Measurements from ENCODE around the gene ZNF132.
A peak's percentile ranks its signal among the peaks of the same experiment; 100 is the strongest.
"Not testable (repeated sequence)": the region's sequence is repeated elsewhere in the genome, so short reads cannot be mapped to it uniquely, and the experiment has no call there.

Gene ZNF132

GRCh38 chr19:58406818-58407657, 32.9 kb downstream of the ZNF132 start:
- no peak for DNase-seq

GRCh38 chr19:58403920-58404478, 36.0 kb downstream of the ZNF132 start:
- DNase-seq = not testable (repeated sequence)

DNA sequence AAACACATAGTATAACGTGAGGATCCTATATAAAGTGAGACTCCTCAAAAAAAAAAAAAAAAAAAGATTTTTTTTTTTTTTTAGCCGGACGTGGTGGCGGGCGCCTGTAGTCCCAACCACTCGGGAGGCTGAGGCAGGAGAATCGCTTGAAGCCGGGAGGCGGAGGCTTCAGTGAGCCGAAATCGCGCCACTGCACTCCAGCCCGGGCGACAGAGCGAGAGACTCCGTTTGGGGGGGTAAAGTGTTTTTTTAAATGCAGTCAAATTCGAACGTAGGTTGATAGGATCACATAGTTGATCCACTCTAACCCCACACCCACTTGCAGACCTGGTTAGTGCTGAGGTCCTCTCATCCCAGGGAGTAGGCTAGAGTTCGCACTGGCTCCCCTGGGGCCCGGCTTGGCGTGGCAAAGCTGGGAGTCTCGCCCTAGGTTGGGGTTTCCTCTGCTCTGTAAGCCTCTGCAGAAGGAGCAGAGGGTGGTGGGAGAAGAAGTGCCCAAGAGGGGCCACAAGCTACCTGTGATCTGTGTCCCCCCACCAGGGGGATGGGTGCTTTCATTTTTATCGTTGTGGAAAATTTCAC, 38.0 kb downstream of the ZNF132 start:
- no peak for DNase-seq

DNA sequence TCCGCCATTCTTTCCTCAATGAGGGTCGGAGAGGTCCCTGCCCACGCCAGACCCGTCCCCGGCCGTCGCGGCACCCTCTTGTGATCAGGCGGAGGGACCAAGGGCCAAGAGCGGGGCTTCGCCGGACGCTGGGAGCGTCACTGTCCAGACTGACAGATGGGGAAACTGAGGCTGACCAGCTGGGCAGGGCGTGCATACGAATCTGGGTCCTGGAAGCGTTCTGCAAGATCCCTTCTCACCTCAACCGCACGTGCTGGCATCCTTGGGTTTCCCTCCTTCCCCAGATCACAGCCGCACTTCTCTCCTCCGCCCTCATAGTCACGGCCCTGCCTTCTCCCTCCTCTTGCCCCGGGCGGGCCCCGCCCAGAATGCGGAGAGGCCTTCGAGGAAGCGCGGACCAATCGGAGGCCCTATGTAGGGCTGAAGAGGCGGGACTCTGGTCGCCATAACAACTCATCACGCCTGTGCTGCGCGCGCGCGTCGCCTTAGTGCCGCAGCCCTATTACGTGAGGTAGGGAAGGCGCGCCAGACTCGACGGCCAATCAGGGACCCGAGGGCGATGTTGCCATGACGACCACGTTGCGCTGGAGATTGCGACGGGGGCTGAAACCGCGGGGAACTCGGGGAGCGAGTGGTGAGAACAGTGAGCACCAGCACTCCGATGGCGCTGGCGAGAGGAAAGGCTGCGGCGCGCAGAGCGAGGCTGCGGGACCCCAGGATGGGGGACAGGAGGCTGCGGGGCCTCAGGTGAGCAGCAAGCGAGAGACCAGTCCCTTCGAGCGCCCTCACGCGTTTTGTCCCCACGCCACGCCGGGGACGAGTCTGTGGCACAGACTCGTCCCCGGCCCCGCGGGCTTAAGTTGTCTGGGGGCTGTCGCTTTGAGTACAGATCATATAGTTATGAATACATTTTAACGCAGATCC, 38.8 kb downstream of the ZNF132 start:
- peak; percentile 98 to 99 for DNase-seq

DNA sequence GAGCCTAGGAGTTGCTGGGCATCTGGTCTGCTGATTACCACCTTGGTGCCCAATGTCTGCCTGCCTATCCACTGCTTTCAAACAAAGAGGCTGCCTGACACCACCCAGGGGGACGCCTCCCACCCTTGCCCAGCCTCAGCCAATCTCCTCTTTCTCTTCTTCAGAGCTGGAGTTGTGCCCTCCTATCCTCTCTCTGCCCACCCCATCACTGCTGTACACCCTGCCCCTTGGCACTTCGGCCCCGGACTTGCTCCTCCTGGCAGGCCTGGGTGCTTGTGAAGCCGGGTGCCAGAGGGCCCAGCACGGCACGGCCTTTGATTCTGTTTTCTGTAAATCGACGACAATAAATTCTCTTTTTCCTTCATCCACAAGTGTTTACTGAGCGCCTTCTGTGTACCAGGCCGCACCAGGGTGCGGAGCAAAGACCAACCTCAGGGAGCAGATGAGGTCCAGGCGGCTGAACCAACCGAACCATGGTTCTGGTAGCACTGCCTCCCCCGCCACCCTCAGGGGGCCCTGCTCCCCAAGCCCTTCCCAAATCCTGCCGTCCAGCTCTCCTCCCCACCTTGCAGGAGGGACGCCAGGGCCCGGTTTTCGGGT, 39.5 kb downstream of the ZNF132 start:
- peak; percentile 14 to 43 for DNase-seq

DNA sequence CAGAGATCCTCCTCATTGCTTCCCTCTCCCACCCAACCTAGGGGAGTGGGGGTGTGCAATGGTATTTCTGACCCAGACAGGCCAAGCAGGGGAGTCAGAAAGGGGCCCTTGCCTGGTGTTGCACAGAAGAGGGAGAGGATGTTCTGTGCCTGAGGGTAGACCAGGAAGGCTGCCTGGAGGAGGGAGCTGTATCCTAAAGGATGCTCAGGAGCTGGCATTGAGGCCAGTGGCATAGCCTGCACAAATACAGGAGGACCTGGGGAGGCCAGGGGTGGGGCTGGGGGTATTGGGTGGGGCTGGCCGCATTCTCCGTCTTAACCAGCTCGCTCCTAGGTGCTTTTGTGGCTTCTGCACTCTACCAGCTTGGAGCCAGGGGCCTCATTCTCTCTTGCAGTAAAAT, 40.0 kb downstream of the ZNF132 start:
- DNase-seq = no peak

DNA sequence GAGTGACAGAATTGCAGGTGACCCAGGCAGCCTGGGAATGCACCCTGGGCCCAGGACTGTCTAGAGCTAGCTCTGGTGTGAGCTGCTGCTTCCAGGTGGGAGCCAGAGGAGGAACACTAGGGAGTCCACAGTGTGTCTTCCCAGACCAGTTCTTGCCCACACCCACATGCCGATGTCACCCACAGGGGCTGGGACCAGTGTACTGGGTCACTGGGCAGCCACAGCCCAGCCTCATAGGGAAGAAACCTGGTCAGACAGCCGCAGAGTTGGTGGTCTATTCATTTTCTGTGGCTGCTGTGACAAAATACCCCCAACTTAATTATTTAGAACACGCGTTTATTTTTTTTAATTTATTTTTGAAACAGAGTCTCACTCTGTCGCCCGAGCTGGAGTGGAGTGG, 41.4 kb downstream of the ZNF132 start:
- DNase-seq = no peak

DNA sequence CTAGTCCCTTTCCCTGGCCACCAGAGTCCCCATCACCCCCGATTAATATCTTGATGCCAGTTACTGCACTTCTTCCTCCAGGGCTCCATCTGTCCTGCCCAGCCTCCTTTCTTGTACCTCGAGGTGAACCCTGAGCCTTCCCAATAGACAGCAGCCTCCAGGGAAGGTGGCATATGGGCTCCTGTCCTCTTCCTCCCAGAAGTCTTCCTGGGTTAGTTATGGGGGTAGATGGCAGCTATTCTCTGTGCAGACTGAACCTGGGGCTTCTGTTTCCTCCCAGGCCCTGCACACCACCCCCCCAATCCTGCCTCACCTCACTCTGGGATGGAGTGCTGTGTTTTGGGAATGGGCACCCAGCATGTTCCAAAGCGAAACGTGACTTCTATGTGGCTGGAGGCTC, 41.9 kb downstream of the ZNF132 start:
- DNase-seq = no peak

GRCh38 chr19:58397533-58398037, 42.4 kb downstream of the ZNF132 start:
- no peak for DNase-seq

GRCh38 chr19:58396691-58397532, 43.0 kb downstream of the ZNF132 start:
- DNase-seq = no peak

GRCh38 chr19:58395979-58396627, 43.9 kb downstream of the ZNF132 start:
- no peak for DNase-seq

DNA sequence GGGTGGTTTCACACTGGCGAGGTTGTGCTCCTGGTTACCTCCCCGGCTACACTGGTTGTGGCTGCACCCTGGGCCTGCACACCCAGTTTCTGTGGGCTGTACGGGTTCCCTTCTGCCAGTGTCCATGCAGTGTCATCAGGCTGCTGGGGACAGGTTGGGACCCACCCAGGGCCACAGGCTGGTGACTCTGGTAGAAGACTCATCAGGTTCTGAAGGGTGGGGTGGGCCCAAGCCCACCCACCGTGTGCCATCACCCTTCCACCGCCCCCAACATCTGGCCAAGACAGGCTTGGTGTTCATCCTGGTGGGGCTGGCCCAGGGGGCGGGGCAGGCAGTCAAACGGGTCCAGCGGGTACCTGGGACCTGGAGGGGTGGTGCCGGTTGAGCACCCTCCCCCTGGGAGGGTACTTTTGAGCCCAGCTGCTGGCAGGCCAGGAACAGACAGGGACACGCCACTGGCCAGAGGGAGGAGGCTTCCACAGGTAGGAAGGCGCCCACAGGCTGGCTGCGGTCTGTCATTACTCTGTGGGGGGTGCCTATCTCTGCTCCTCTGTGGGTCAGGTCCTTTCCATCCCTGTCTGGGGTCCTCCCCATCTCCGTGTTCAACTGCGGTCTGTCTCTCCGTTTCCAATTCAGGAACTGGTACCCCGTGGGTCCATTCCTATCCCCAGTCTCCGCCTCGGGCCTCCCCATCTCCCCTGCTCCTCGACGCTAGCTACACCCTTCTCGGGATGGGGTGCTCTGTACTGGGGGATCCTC, 44.6 kb downstream of the ZNF132 start, which contains the start of gene RNF225:
Gene RNF225 (plus strand): TSS at position 437 of the 759 bp plus-strand sequence. CDS start 434 bp downstream, outside the sequence.
- no peak for DNase-seq

DNA sequence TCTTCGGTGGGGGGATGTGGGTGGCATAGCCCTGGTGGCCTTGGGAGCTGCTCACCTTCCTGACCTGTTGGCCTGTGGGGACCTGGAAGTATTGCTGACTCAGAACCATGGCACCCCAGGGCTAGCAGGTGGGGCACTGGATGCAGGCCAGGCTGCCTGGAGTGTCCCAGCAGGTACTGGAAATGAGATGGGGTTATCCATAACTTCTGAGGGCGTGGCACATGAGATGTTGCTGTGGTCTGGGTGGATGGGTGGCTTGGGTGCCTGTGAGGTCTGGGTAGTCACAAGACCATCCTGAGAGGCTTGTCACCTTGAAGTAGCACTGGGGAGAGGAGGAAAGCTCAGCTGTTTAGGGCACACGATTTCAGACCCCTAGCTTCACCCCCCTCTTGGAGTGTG, 45.1 kb downstream of the ZNF132 start:
- no peak for DNase-seq

GRCh38 chr19:58393725-58394033, 46.3 kb downstream of the ZNF132 start:
- DNase-seq = no peak

- no peak for DNase-seq
These were observed 46.8 kb downstream of the ZNF132 start for GRCh38 chr19:58392945-58393724.

GRCh38 chr19:58388175-58388526, 51.8 kb downstream of the ZNF132 start:
- no peak for DNase-seq

DNA sequence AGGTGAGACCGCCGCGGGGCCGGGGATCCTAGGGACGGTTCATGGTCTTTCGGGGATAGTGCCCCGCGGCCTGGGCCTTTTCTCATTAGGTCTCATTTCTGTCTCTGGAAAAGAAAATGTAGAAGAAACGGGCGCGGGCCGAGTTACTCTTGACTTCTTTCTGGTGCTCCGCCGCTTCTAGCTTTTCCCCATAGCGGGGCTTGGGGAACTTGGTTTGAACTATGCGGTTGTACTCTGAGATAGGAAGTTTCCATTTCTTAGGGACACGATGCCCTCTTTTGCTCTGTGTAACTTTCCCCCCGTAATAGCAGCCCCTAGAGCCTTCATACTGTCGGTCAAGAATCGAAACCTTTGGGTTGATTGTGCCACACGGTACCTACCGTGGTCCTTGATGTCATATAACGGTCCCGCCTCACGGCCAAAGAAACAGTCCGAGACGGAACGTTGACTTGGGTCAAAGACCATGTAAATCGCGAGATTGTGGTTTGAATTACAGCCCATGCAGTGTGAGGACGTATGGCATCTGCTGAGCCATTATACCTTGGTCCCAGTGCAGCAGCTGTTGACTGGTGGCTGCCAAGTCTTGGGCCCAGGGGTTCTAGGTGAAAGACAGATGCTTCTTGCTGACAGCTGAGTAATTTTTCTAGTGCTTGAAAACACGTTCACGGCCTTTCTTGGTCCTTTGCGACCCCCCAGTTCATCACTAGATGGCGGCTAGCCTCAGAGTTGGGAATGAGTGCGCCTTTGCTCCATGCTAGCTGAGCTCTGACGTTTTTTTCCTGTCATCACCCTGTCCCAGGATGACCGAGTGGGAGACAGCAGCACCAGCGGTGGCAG, 52.4 kb downstream of the ZNF132 start:
- DNase-seq = no peak

DNA sequence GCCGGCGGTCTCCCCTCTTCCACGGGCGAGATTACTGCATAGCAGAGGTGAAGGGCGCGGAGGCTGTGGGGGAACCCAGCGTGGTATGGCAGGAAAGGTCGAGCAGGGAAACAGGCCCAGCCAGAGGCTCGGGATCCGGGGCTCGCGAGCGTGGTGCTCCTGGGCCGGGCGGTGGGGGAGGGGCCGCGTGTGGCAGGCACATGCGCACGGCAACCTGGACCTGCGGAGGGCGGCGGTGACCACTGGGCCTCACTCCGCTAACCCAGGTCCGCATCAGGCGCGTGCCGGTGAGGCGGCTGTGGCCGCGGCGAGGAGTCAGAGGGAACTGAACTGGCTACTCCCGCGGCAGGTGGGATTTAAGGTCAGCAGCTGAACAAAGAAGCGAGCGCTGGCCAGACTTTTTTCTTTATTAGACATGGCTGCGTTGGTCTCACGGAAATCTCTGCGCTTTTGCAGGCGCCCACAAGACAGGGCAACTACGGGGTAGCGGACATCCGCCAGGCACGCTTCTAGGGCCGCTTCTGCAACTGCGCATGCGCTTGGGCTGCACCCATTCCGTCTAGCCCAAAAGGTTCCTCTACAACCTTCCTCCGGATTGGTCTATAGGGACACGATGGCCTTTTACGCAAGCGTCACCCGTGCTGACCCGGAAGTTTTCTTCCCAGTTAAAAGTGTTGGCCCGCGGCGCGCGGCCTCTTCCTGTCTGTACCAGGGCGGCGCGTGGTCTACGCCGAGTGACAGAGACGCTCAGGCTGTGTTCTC, 53.2 kb downstream of the ZNF132 start, which contains the start of gene RPS5:
Gene RPS5 (plus strand): TSS at position 694 of the 762 bp plus-strand sequence. CDS start 869 bp downstream, outside the sequence.
- peak; percentile 95 to 98 for DNase-seq

All from hippocampal formation (tissue), 2 donors.